Superior temporal gyrus (tissue), 1 donor: ENCODE measurements around the gene ALPG.
A peak's percentile ranks its signal among the peaks of the same experiment; 100 is the strongest.
"Not testable (repeated sequence)": the region's sequence is repeated elsewhere in the genome, so short reads cannot be mapped to it uniquely, and the experiment has no call there.

Experiments
- DNase-seq: peaks from one replicate; pipeline ENCODE4 v3.0.0-alpha.2; 2016; ENCODE audit errors: extremely low spot score

ALPG gene

DNA sequence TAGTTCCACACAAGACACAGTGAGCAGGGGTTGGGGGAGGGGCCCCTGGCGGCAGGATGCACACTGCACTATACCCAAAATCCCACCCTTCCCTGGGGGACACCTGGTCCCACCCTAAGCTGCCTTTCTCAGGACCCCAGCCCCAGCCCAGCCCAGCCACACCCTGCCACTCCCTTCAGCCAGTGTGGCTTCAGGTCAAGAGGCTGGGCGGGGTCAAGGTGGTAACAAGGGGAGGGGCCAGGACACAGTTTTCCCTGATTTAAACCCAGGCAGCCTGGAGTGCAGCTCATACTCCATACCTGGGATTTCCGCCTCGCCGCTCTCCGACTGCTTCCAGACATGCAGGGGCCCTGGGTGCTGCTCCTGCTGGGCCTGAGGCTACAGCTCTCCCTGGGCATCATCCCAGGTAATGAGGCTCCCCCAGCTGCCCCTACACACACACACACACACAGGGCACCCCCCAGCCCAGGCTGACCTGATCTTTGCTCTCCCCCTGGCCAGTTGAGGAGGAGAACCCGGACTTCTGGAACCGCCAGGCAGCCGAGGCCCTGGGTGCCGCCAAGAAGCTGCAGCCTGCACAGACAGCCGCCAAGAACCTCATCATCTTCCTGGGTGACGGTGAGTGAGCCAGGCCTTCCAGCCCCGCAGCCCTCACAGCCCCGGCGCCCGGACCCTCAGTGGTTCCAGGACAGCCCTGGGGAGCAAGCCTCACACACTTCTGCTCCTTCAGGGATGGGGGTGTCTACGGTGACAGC, at the start of gene ALPG:
Gene ALPG (plus strand): TSS at position 289 of the 755 bp plus-strand sequence. CDS start 51 bp downstream, at position 340.
- DNase-seq, result no peak

GRCh38 chr2:232361646-232362045, 45.0 kb upstream of the ALPG start:
- no peak for DNase-seq

- DNase-seq, result no peak
Observed at GRCh38 chr2:232362174-232362900, 44.3 kb upstream of the ALPG start.

- DNase-seq, result not testable (repeated sequence)
Observed at GRCh38 chr2:232363064-232363783, 43.4 kb upstream of the ALPG start.

GRCh38 chr2:232363784-232364615, 42.6 kb upstream of the ALPG start:
- no peak for DNase-seq

- DNase-seq, result not testable (repeated sequence)
Observed at GRCh38 chr2:232364806-232365594, 41.6 kb upstream of the ALPG start.

GRCh38 chr2:232365621-232366321, 40.9 kb upstream of the ALPG start:
- no peak for DNase-seq

DNA sequence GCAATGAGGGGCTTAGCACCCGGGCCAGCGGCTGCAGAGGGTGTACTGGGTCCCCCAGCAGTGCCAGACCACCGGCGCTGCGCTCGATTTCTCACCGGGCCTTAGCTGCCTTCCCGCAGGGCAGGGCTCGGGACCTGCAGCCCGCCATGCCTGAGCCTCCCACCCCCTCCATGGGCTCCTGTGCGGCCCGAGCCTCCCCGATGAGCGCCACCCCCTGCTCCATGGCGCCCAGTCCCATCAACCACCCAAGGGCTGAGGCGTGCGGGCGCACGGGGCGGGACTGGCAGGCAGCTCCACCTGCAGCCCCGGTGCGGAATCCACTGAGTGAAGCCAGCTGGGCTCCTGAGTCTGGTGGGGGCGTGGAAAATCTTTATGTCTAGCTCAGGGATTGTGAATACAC, 40.2 kb upstream of the ALPG start:
- not testable (repeated sequence) for DNase-seq

GRCh38 chr2:232367016-232367415, 39.6 kb upstream of the ALPG start:
- no peak for DNase-seq

- DNase-seq, result no peak
Observed at GRCh38 chr2:232367591-232368233, 38.9 kb upstream of the ALPG start.

DNA sequence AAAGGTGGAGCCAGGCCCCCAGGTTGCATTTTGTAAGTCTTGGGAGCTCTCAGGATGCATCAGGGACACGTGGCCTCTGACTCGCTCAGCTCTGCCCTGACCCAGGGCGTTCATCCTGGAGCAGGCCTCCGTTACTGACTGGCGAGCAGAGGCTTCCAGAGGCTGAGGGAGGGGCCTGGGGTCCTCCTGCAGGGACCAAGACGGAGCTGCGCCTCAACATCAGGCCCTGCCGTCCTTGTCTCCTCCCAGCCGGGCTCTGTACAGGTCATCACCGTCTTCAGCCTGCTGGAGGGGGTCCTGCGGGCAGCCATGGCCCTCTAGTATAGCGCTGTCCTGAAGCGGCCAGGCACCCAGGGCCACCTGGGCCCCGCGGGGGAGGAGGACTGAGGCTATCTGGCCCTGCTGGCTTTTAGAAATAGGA, 38.3 kb upstream of the ALPG start:
- no peak for DNase-seq

DNA sequence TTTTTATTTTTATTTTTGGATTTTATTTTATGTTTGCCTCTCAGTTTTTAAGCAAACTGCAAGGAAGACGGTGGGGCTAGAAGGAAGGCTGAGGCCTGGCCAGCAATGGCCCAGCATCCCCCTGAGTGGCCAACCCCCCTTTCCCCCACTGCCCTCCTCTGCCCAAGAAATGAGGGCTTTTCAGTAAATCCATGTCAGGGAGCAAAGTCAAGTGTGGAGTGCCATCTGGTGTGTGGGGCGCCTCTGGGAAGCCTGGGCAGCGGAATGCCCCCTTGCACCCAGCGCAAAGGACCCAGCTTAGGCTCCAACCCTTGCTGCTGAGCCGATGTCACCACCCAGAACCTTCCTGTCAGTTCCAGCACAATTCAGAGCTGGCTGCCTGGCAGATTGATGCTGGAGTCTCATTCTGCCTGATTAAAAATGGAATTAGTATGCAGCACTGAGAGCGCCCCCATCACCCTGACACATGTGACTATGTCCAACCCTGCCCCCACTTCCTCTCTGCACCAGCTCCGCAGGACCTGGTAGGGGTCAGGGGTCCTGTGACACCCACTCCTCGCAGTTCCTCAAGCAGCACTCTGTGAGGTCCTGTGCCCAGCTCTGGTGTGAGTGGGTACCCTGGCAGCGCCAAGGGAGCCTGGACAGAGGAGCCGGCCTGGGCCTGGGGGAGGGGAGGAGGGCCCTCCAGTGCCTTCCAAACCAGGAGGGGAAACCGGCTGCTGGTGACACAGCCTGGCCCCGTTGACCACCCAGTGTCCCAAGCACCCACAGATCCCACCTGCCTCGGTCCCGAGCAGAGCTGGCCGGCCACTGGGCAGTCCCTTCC, 37.3 kb upstream of the ALPG start:
- DNase-seq, result no peak

DNA sequence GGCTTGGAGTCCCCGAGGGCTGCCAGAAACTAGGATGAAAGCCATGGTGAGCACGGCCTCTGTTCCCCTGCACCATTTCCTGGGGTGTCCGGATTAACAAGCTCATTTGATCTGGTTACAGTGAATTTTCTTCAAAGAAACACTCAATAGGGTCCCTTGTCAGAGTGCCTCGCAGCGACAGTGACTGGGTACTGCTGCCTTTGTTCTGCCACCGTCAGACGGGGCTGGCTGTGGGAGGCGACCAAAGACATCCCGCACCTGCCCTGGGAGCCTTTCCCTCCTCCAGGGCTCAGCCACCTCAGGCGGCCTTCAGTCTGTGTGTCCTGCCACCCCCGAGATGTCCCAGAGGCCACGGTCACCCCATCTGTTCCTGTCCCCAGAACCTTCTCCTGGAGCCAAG, 36.6 kb upstream of the ALPG start:
- not testable (repeated sequence) for DNase-seq

DNA sequence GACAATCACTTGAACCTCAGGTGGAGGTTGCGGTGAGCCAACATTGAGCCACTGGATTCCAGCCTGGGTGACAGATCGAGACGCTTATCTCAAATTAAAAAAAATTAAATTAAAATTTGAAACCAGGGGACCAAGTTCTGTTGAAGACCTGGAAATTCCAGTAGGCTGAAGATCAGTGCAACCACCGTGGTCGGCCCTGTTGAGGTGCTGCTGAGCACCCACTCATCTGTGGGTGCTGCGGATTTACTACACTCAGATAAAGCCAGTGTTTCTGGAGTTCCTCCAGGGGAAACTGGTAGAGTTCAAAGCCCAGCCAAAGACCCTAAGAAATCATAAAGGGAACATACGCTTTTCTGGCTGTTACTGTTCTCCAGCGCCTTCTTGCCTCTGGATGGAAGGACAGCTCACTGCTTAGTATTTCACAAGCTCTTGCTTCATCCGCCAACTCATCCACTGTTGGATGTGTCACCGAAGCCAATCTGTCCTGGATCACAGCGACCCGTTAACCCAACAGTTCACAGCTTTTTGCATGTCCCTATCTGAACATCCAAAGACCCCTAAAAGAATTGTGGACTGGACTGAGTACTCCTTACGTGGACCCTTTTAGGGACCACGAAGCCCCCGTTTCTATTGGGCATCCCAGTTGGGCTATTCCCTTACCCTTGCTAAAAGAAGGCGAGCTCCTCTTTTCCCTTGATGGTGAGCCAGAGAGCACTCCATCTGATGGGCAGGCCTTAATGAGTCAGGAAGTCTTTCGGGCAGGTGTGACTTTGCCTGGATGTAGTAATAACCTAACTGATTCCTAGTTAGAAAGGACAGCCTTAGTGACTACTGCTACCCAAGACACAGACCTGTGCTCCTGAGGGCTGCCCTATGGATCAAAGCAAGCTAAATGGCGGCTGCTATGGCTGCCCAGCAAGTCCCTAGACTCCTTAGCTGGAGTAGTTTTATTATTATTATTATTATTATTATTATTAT, 34.1 kb upstream of the ALPG start:
- no peak for DNase-seq

DNA sequence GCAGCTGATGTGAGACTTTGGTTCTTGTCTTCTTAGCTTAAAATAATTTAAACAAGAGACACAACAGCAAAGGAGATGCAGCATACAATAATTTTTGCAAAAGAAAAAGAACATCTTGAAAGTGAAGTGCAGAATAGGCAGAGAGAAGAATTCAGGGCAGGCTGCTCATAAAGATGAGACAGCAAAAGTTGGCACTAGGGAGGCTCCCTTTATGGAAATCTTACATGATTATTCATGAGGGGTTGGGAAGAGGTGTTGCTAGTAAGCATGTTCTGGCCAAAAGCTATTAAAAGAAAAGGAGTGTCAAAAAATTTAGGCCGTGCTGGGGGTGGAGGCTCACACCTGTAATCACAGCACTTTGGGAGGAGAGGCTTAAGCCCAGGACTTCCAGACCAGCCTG, 32.3 kb upstream of the ALPG start:
- peak; percentile 42 for DNase-seq

DNA sequence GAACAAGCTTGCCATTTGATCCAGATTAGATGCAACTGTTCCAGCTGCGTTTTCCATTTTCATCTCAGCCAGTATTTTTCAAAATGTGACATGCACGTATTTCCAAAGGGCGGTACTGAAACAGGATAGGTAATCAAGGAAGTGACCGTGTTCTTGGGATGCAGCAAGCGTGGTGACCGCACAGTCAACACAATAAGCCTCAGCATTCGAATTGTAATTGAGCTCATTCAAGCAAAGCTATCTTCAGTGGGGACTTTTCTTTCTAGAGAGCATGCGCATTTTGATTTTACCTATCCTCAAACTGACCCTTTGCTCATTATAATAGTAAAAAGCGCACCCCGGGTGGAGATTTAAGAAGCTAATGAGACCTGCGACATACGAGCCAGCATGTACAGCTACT, 31.5 kb upstream of the ALPG start:
- no peak for DNase-seq

- no peak for DNase-seq
Observed at GRCh38 chr2:232376260-232376659, 30.4 kb upstream of the ALPG start.

DNA sequence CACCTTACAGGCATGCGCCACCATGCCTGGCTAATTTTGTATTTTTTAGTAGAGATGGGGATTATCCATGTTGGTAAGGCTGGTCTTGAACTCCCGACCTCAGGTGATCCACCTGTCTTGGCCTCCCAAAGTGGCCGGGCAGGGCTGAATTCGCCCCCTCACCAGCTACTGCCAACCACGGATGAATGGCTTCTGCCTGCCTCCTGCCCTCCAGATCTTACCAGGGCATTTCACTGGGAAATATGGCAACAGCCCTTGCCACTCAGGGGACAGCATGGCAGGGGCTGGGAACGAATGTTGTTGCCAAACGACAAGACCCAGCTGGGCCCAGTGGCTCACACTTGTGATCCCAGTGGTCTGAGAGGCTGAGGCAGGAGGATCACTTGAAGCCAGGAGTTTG, 29.9 kb upstream of the ALPG start:
- no peak for DNase-seq
